Measurements from ENCODE around the gene LRFN4. TPM values are rescaled to one million over a fixed set of nuclear protein-coding genes. Genes with fewer than 3 reads are reported as not detected.

The LRFN4 gene
- total RNA-seq, 1 experiment from 2014 or later, result 66.7 TPM

GRCh38 chr11:66868082-66868725 lies 11.3 kb downstream of the LRFN4 start:
- Mint-ChIP-seq H3K4me1 (peaks cover 11 to 22% of the 10 kb centered on the region in 2 experiments), H3K4me3 (no peak overlapping the region), H3K36me3 (ENCODE audit: insufficient read depth in 1 of 3, low read depth in 3 of 3) (peaks cover 0 to 11% (median 3%) of the 10 kb centered on the region in 3 experiments; a peak in 4 of 7 replicates), H3K27ac (no peak overlapping the region), H3K27me3 (ENCODE audit: low read depth) (no peaks in the 10 kb centered on the region), H3K9me3 (no peaks in the 10 kb centered on the region)
- no peak overlapping the region for H3K18ac ChIP-seq (ENCODE audit: insufficient read length, low read depth, low read length)
- H3K23ac ChIP-seq (ENCODE audit: insufficient read length, low read depth, low read length), result no peak overlapping the region
- no peaks in the 10 kb centered on the region for H3K4me1 ChIP-seq (ENCODE audit: insufficient read depth, low read length)
- no peak overlapping the region for H3K9ac ChIP-seq (ENCODE audit: extremely low read depth, insufficient read length, low read length)
- no peaks in the 10 kb centered on the region for H3K79me1 ChIP-seq (ENCODE audit: insufficient read depth, low read depth, low read length, poor library complexity, severe bottlenecking)
- no peaks in the 10 kb centered on the region for H4K20me1 ChIP-seq (ENCODE audit: control insufficient read depth, insufficient read depth, insufficient read length)
- H3K4ac ChIP-seq (ENCODE audit: low read depth, low read length), result no peak overlapping the region
- no CpG with 5 or more reads among the region's 13 CpGs for WGBS (ENCODE audit: extremely low coverage, insufficient read length, low lambda C conversion rate)
- DNase-seq, result no peak
- no peak overlapping the region for H2AK5ac ChIP-seq (ENCODE audit: insufficient read length, low read length)
- H2BK20ac ChIP-seq (ENCODE audit: low read depth, low read length, poor library complexity, severe bottlenecking), result no peak overlapping the region
- H4K8ac ChIP-seq (replicated peaks; ENCODE audit: insufficient read length, low read depth, low read length), result no peak overlapping the region
- H3K27ac ChIP-seq (ENCODE audit: insufficient read length, low read depth, low read length), result no peak overlapping the region
- no peak overlapping the region for H4K5ac ChIP-seq (ENCODE audit: insufficient read length, low read depth, low read length)
- H2BK12ac ChIP-seq (ENCODE audit: insufficient read length, low read depth, low read length), result no peak overlapping the region
- no peaks in the 10 kb centered on the region for H3K9me3 ChIP-seq (ENCODE audit: control insufficient read depth, low read depth, low read length)
- no peak overlapping the region for H4K91ac ChIP-seq (ENCODE audit: insufficient read length, low read depth, low read length)
- no peak overlapping the region for H2BK120ac ChIP-seq (ENCODE audit: low read depth, low read length, poor library complexity, severe bottlenecking)
- H2BK15ac ChIP-seq (ENCODE audit: low read depth, low read length), result no peak overlapping the region
- no peaks in the 10 kb centered on the region for H3K79me2 ChIP-seq (ENCODE audit: insufficient read depth, low read length)
- TF ChIP-seq CTCF (conservative IDR thresholded peaks at IDR 0.05), result no peak
- H3K27me3 ChIP-seq (ENCODE audit: insufficient read depth, low read length), result no peaks in the 10 kb centered on the region
- H3K56ac ChIP-seq (ENCODE audit: insufficient read length, low read depth, low read length), result no peak overlapping the region
- H2BK5ac ChIP-seq (ENCODE audit: insufficient read length, low read length), result no peak overlapping the region
- H3K4me2 ChIP-seq (ENCODE audit: insufficient read depth, insufficient read length, low read length), result no peak overlapping the region
- no peak overlapping the region for H3K14ac ChIP-seq (ENCODE audit: insufficient read depth, low read length)
- no peak overlapping the region for H3T11ph ChIP-seq (ENCODE audit: low read length)
- H3K23me2 ChIP-seq (ENCODE audit: insufficient read length, low read depth, low read length, poor library complexity, severe bottlenecking), result no peaks in the 10 kb centered on the region
- H2AFZ ChIP-seq (ENCODE audit: low read length), result no peak overlapping the region

Measured in H9 (cell line).